ENCODE results near the gene RYR3. TPM values are rescaled to one million over a fixed set of nuclear protein-coding genes. Genes with fewer than 3 reads are reported as not detected.

The RYR3 gene
- total RNA-seq, 6 experiments from 2014 or later, result not detected

GRCh38 chr15:33865416-33865815 lies 554.6 kb downstream of the RYR3 start:
- no peak for TF ChIP-seq CTCF (IDR thresholded peaks at IDR 0.05)
- DNase-seq, result peak; percentile 38

GRCh38 chr15:33866101-33866737 lies 555.5 kb downstream of the RYR3 start:
- DNase-seq, result no peak
- Mint-ChIP-seq H3K27ac (no peak overlapping the region), H3K36me3 (ENCODE audit: low read depth) (peaks cover 17% of the 10 kb centered on the region), H3K4me3 (no peak overlapping the region), H3K27me3 (ENCODE audit: insufficient read depth) (no peaks in the 10 kb centered on the region; the same call in 1 of the 2 replicates), H3K4me1 (ENCODE audit: low read depth) (peaks cover 13% of the 10 kb centered on the region), H3K9me3 (no peaks in the 10 kb centered on the region)
- no peak for TF ChIP-seq CTCF (IDR thresholded peaks at IDR 0.05)

More at GRCh38 chr15:33865416-33865815, 554.6 kb downstream of the RYR3 start:
- Mint-ChIP-seq H3K9me3 (no peaks in the 10 kb centered on the region), H3K4me1 (ENCODE audit: low read depth) (peaks cover 13% of the 10 kb centered on the region), H3K4me3 (no peak overlapping the region), H3K27ac (no peak overlapping the region), H3K36me3 (ENCODE audit: low read depth) (peaks cover 17% of the 10 kb centered on the region), H3K27me3 (ENCODE audit: insufficient read depth) (no peaks in the 10 kb centered on the region; the same call in 1 of the 2 replicates)

- DNase-seq, result no peak
- H3K4me1 Mint-ChIP-seq (ENCODE audit: low read depth), result no peaks in the 10 kb centered on the region; the same call in 1 of the 2 replicates
Observed at GRCh38 chr15:33871980-33872379, 561.2 kb downstream of the RYR3 start.

GRCh38 chr15:33872416-33873106 lies 561.8 kb downstream of the RYR3 start:
- Mint-ChIP-seq H3K36me3 (ENCODE audit: low read depth) (no peaks in the 10 kb centered on the region), H3K4me1 (ENCODE audit: low read depth) (no peaks in the 10 kb centered on the region; the same call in 1 of the 2 replicates), H3K9me3 (no peaks in the 10 kb centered on the region), H3K27me3 (ENCODE audit: insufficient read depth) (no peaks in the 10 kb centered on the region), H3K27ac (no peak overlapping the region), H3K4me3 (no peak overlapping the region)
- no peak for DNase-seq
- no peak for TF ChIP-seq CTCF (IDR thresholded peaks at IDR 0.05)

More at GRCh38 chr15:33871980-33872379, 561.2 kb downstream of the RYR3 start:
- no peak overlapping the region for H3K27ac Mint-ChIP-seq
- TF ChIP-seq CTCF (IDR thresholded peaks at IDR 0.05), result no peak
- H3K27me3 Mint-ChIP-seq (ENCODE audit: insufficient read depth), result no peaks in the 10 kb centered on the region; the same call in 1 of the 2 replicates
- no peaks in the 10 kb centered on the region for H3K9me3 Mint-ChIP-seq
- no peaks in the 10 kb centered on the region; the same call in 1 of the 2 replicates for H3K36me3 Mint-ChIP-seq (ENCODE audit: low read depth)
- H3K4me3 Mint-ChIP-seq, result no peak overlapping the region

- Mint-ChIP-seq H3K27me3 (ENCODE audit: insufficient read depth) (no peaks in the 10 kb centered on the region), H3K36me3 (ENCODE audit: low read depth) (no peaks in the 10 kb centered on the region), H3K9me3 (no peaks in the 10 kb centered on the region), H3K27ac (no peak overlapping the region), H3K4me1 (ENCODE audit: low read depth) (no peaks in the 10 kb centered on the region; the same call in 1 of the 2 replicates), H3K4me3 (no peak overlapping the region)
- no peak for TF ChIP-seq CTCF (IDR thresholded peaks at IDR 0.05)
- no peak for DNase-seq
Observed at GRCh38 chr15:33874156-33874555, 563.4 kb downstream of the RYR3 start.
